ENCODE measurements around the gene ESYT3.
"Not testable (repeated sequence)": the region's sequence is repeated elsewhere in the genome, so short reads cannot be mapped to it uniquely, and the experiment has no call there.

The ESYT3 gene

DNA sequence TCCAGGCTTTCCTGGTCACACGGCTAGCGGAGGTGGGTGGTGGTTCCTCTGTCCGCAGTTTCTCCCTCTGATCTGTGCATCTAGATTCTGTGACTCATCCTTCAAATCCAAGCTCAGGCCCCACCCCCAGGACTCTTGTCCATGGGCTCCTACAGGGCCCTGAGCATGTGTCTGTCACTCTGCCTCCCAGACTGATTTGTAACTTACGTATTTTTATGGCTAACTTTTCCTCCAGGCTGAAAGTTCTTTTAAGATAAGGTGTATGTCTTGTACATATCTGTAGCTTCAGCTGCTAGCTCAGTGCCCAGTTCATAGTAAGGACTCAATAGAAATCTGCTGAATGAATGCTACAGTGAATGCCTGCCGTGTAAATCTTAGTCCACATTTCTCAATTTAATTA lies 8.0 kb downstream of the ESYT3 start:
- H3K9me3 Mint-ChIP-seq = no peaks in the 10 kb centered on the region
- peaks cover 19% of the 10 kb centered on the region for H3K27me3 Mint-ChIP-seq (ENCODE audit: low read depth)
- no peak for DNase-seq (ENCODE audit: low spot score)
- H3K27ac Mint-ChIP-seq = no peak overlapping the region
- no peak overlapping the region for H3K4me3 Mint-ChIP-seq
- no peaks in the 10 kb centered on the region for H3K4me1 Mint-ChIP-seq (ENCODE audit: low read depth)
- H3K36me3 Mint-ChIP-seq (ENCODE audit: low read depth) = no peaks in the 10 kb centered on the region

DNA sequence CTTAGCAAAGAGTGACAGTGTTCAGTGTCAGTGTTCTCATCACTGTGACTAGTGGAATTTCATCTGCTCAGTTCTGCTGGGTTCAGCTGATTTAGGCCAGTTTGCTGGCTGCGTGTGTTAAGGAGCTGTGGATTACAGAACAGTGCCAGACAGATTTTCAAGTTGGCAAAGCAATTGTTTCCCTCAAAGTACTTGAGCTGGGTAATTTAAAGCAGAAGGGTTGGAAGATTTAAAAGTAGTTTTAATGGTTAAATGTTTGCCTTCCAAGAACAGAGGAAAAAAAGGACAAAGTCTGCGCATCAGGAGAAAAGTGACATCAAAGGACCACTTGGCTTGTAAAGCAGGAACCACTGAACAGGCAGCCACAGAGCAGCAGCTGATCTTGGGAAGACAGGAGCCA lies 8.7 kb downstream of the ESYT3 start:
- no peak for DNase-seq (ENCODE audit: low spot score)
- no peaks in the 10 kb centered on the region for H3K4me1 Mint-ChIP-seq (ENCODE audit: low read depth)
- H3K4me3 Mint-ChIP-seq = no peak overlapping the region
- H3K27ac Mint-ChIP-seq = no peak overlapping the region
- no peaks in the 10 kb centered on the region for H3K9me3 Mint-ChIP-seq
- peaks cover 15% of the 10 kb centered on the region for H3K27me3 Mint-ChIP-seq (ENCODE audit: low read depth)
- H3K36me3 Mint-ChIP-seq (ENCODE audit: low read depth) = no peaks in the 10 kb centered on the region

- no peak for DNase-seq (ENCODE audit: low spot score)
- no peak overlapping the region for H3K4me3 Mint-ChIP-seq
- H3K27ac Mint-ChIP-seq = no peak overlapping the region
- H3K4me1 Mint-ChIP-seq (ENCODE audit: low read depth) = no peaks in the 10 kb centered on the region
- H3K27me3 Mint-ChIP-seq (ENCODE audit: low read depth) = peaks cover 10% of the 10 kb centered on the region
- H3K36me3 Mint-ChIP-seq (ENCODE audit: low read depth) = no peaks in the 10 kb centered on the region
- no peaks in the 10 kb centered on the region for H3K9me3 Mint-ChIP-seq
Observed at GRCh38 chr3:138443521-138444503, 9.4 kb downstream of the ESYT3 start.

- no peak for DNase-seq (ENCODE audit: low spot score)
- H3K4me3 Mint-ChIP-seq = no peak overlapping the region
- H3K9me3 Mint-ChIP-seq = no peaks in the 10 kb centered on the region
- H3K27me3 Mint-ChIP-seq (ENCODE audit: low read depth) = peaks cover 8% of the 10 kb centered on the region
- no peaks in the 10 kb centered on the region for H3K4me1 Mint-ChIP-seq (ENCODE audit: low read depth)
- no peaks in the 10 kb centered on the region for H3K36me3 Mint-ChIP-seq (ENCODE audit: low read depth)
- H3K27ac Mint-ChIP-seq = no peak overlapping the region
Observed at GRCh38 chr3:138445236-138445635, 10.8 kb downstream of the ESYT3 start.

DNA sequence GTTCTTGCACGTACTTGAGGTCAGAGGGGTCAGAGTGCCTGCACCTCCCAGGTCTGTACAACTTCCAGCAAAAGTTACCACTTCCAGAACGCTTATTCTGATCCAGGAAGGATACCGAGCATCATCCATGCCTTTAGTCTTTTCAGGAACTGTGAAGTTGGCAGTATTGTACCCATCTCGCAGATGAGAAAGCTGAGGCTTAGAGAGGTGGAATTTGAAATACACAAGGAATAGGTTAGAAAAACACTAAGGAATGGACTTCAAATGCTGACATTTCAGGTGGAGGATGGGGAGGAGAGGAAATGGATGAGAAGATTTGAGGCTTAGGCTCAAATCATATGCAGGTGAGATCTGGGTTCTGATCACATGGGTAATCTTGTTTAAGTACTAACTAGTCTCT lies 11.2 kb downstream of the ESYT3 start:
- Mint-ChIP-seq H3K9me3 (no peaks in the 10 kb centered on the region), H3K27me3 (ENCODE audit: low read depth) (peaks cover 8% of the 10 kb centered on the region), H3K27ac (no peak overlapping the region), H3K36me3 (ENCODE audit: low read depth) (no peaks in the 10 kb centered on the region), H3K4me1 (ENCODE audit: low read depth) (no peaks in the 10 kb centered on the region), H3K4me3 (no peak overlapping the region)
- no peak for DNase-seq (ENCODE audit: low spot score)

GRCh38 chr3:138448631-138449030 lies 14.2 kb downstream of the ESYT3 start:
- no peak for DNase-seq (ENCODE audit: low spot score)
- H3K27me3 Mint-ChIP-seq (ENCODE audit: low read depth) = peaks cover 8% of the 10 kb centered on the region
- H3K4me1 Mint-ChIP-seq (ENCODE audit: low read depth) = no peaks in the 10 kb centered on the region
- H3K27ac Mint-ChIP-seq = no peak overlapping the region
- no peaks in the 10 kb centered on the region for H3K9me3 Mint-ChIP-seq
- H3K4me3 Mint-ChIP-seq = no peak overlapping the region
- H3K36me3 Mint-ChIP-seq (ENCODE audit: low read depth) = no peaks in the 10 kb centered on the region

- no peak overlapping the region for H3K4me3 Mint-ChIP-seq
- peaks cover 8% of the 10 kb centered on the region for H3K27me3 Mint-ChIP-seq (ENCODE audit: low read depth)
- H3K4me1 Mint-ChIP-seq (ENCODE audit: low read depth) = no peaks in the 10 kb centered on the region
- no peaks in the 10 kb centered on the region for H3K36me3 Mint-ChIP-seq (ENCODE audit: low read depth)
- no peak overlapping the region for H3K27ac Mint-ChIP-seq
- no peaks in the 10 kb centered on the region for H3K9me3 Mint-ChIP-seq
- DNase-seq (ENCODE audit: low spot score) = no peak
Observed at GRCh38 chr3:138449490-138449889, 15.1 kb downstream of the ESYT3 start.

DNA sequence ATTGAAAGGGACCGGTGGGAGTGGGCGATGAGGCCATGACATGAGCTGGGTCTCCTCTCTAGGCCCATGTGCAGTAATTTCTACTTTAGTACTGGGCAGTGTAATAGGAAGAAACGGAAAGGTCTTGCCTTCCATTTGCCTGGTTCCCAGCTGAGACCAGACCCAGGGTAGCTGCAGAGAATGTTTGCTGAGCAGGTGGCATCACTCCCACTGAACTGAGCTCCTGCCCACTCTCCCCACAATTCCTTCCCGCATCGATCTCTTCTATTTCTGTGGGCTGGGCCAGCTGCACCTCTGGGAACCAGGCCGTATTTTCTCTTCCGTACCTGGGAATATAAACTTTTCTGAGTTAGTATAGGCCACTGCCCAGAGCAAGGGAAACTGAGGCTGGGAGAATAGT lies 15.8 kb downstream of the ESYT3 start:
- no peaks in the 10 kb centered on the region for H3K4me1 Mint-ChIP-seq (ENCODE audit: low read depth)
- no peak overlapping the region for H3K4me3 Mint-ChIP-seq
- H3K36me3 Mint-ChIP-seq (ENCODE audit: low read depth) = no peaks in the 10 kb centered on the region
- DNase-seq (ENCODE audit: low spot score) = no peak
- H3K27me3 Mint-ChIP-seq (ENCODE audit: low read depth) = peaks cover 8% of the 10 kb centered on the region
- H3K27ac Mint-ChIP-seq = no peak overlapping the region
- no peaks in the 10 kb centered on the region for H3K9me3 Mint-ChIP-seq

DNA sequence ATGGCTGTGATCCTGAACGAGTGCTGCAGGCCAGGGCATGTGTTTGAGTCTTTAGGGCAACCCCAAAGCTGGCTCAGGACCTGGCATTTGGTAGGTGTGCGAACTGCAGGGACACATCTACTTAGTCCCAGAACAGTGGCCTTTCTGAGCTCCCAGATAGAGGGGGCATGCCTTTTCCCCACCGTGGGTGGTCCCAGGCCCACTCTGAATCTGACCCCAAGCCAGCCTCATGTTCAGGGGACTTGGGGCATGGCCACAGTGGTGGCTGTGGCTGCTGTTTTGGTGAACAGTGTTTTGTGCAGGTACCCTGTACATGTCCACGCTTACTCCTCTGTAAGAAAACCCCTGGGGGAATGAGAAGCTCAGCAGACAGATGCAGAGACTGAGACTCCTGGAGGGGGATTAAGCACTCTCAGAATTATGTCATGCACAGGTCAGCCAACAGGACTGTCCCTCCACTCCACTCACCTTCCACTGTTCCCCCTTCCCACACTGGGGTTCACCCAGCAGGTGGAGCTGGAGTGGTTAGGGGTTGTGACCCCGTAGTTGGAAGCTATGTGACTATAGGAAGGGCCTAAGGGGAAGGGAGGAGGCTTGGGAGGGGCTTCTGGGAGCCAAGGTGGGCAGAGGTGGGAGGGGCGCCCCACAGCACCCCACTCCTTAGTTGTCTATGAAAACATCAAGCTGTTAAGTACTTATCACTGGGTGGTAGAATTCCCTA lies 16.4 kb downstream of the ESYT3 start:
- Mint-ChIP-seq H3K4me3 (no peak overlapping the region), H3K9me3 (no peaks in the 10 kb centered on the region), H3K27ac (no peak overlapping the region), H3K4me1 (ENCODE audit: low read depth) (peaks cover 2% of the 10 kb centered on the region), H3K36me3 (ENCODE audit: low read depth) (no peaks in the 10 kb centered on the region), H3K27me3 (ENCODE audit: low read depth) (peaks cover 8% of the 10 kb centered on the region)
- no peak for DNase-seq (ENCODE audit: low spot score)

DNA sequence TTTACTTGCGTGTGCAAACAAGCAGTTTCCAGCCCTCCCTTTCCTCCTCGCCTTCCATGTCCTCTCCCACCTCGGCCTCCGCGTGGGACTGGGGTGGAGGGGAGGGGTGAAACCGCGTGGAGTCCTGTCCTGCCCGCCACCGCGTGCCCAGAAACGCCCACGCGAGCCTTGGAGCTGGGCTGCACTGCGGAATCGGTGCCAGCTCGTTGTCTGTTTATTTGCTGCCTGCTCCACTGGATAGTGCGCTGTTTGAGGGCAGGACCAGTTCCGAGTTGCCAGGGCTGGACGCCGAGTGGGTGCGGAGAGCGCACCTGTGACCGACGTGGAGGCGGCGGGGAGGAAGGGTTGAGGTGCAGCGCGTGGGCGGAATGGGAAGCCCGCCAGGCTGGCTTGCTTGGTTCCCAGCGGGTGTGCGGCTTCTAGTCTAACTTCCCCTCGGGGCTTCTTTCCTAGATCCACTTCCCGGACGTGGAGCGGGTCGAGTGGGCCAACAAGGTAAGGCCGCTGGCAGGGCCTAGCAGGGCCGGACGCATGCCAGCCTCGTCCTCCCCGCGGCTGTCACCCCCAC lies 17.3 kb downstream of the ESYT3 start:
- H3K27me3 Mint-ChIP-seq (ENCODE audit: low read depth) = peaks cover 2% of the 10 kb centered on the region
- no peak for DNase-seq (ENCODE audit: low spot score)
- peaks cover 9% of the 10 kb centered on the region for H3K4me1 Mint-ChIP-seq (ENCODE audit: low read depth)
- no peak overlapping the region for H3K4me3 Mint-ChIP-seq
- H3K27ac Mint-ChIP-seq = no peak overlapping the region
- H3K9me3 Mint-ChIP-seq = no peaks in the 10 kb centered on the region
- no peaks in the 10 kb centered on the region for H3K36me3 Mint-ChIP-seq (ENCODE audit: low read depth)

GRCh38 chr3:138452436-138452835 lies 18.0 kb downstream of the ESYT3 start:
- DNase-seq (ENCODE audit: low spot score) = no peak
- no peak overlapping the region for H3K27ac Mint-ChIP-seq
- no peak overlapping the region for H3K4me3 Mint-ChIP-seq
- H3K4me1 Mint-ChIP-seq (ENCODE audit: low read depth) = peaks cover 9% of the 10 kb centered on the region
- H3K27me3 Mint-ChIP-seq (ENCODE audit: low read depth) = peaks cover 2% of the 10 kb centered on the region
- H3K36me3 Mint-ChIP-seq (ENCODE audit: low read depth) = no peaks in the 10 kb centered on the region
- no peaks in the 10 kb centered on the region for H3K9me3 Mint-ChIP-seq

DNA sequence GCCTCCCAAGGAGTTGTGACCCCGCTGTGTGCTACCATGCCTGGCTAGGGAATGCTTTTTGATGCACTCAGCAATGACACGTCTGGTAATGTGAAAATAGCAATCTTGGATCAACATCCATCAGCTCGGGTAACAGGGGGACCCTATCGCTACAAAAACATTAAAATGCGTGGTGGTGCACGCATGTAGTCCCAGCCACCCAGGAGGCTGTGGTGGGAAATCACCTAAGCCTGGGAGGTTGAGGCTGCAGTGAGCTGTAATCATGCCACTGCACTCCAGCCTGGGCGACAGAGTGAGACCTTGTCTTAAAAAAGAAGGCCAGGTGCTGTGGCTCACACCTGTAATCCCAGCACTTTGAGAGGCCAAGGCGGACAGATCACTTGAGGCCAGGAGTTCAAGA lies 19.5 kb downstream of the ESYT3 start:
- H3K4me3 Mint-ChIP-seq; H3K4me1 Mint-ChIP-seq (ENCODE audit: low read depth); H3K9me3 Mint-ChIP-seq; H3K27ac Mint-ChIP-seq; H3K27me3 Mint-ChIP-seq (ENCODE audit: low read depth); DNase-seq (ENCODE audit: low spot score); H3K36me3 Mint-ChIP-seq (ENCODE audit: low read depth): not testable (repeated sequence)

DNA sequence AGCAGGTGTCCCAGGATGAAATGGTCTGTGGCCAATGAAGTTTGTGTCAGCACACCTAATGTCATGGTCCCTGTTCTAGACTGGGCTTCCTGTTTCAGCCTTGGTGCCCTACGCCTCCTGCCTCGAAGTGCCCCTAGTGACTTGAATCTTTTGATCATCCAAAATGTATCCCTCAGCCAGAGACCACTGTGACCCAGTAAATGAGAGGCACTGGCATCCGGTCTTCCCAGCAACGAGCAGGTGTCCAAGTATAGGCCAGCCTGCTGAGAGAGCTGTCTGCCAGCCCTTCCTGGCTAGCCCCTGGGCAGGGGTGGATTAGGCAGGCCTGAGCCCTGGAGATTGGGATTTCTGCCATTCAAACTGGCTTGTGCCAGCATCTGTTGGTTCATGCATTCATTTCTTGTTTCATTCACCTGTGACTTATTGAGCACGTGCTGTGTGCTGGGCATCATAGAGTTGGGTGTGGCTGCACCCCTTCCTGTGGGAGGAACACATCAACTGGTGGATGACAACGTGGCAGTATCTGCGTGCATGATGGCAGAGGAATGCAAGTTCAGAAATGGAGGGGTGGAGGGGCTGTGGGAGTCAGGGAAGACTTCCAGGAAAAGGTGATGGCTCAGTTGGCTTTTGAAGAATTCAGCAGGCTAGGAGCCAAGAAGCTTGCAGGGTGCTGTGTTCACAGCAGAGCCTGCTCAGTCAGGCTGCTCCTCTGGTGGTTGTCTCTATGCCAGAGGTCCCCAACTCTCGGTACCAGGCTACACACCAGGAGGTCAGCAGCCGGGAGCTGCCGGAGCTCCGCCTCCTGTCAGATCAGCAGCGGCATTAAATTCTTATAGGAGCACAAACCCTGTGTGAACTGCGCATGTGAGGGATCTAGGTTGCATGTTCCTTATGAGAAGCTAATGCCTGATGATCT lies 21.6 kb downstream of the ESYT3 start:
- no peak overlapping the region for H3K27ac Mint-ChIP-seq
- H3K4me1 Mint-ChIP-seq (ENCODE audit: low read depth) = peaks cover 9% of the 10 kb centered on the region
- H3K27me3 Mint-ChIP-seq (ENCODE audit: low read depth) = no peaks in the 10 kb centered on the region
- DNase-seq (ENCODE audit: low spot score) = no peak
- H3K4me3 Mint-ChIP-seq = no peak overlapping the region
- H3K36me3 Mint-ChIP-seq (ENCODE audit: low read depth) = no peaks in the 10 kb centered on the region
- H3K9me3 Mint-ChIP-seq = no peaks in the 10 kb centered on the region
